22Rv1 (cell line): ENCODE data around the gene XIRP1.

Source experiments
- H3K27ac ChIP-seq: fragments of 450-650 bp; 2 replicates; pipeline ENCODE4 v1.5.1; 2017
- CTCF ChIP-seq: fragments of 450-650 bp; IDR thresholded peaks from 2 replicates; pipeline ENCODE4 v1.5.1; 2017; ENCODE audit warnings: mild to moderate bottlenecking
- ZFX ChIP-seq: fragments of 450-650 bp; IDR thresholded peaks from 2 replicates; pipeline ENCODE4 v1.6.1; 2017; ENCODE audit warnings: antibody characterized with exemption, borderline replicate concordance

The XIRP1 gene

GRCh38 chr3:39184968-39185285 lies 7.5 kb downstream of the XIRP1 start:
- TF ChIP-seq ZFX = no peak
- TF ChIP-seq CTCF = no peak
- H3K27ac ChIP-seq = no peak overlapping the region

GRCh38 chr3:39184081-39184967 lies 8.1 kb downstream of the XIRP1 start:
- TF ChIP-seq ZFX (no peak), CTCF (no peak)

GRCh38 chr3:39183211-39184080 lies 8.9 kb downstream of the XIRP1 start:
- H3K27ac ChIP-seq = no peak overlapping the region
- TF ChIP-seq ZFX (no peak), CTCF (no peak)

More at GRCh38 chr3:39184081-39184967, 8.1 kb downstream of the XIRP1 start:
- H3K27ac ChIP-seq = no peak overlapping the region

GRCh38 chr3:39181408-39182335 lies 10.7 kb downstream of the XIRP1 start:
- TF ChIP-seq ZFX (no peak), CTCF (no peak; the same call in 1 of the 2 replicates)
- peak overlapping the region; percentile 78 for H3K27ac ChIP-seq

- TF ChIP-seq ZFX = no peak
- no peak; the same call in 1 of the 2 replicates for TF ChIP-seq CTCF
- H3K27ac ChIP-seq = peak overlapping the region; percentile 78
Measured at GRCh38 chr3:39180546-39181346, 11.6 kb downstream of the XIRP1 start.

- peak overlapping the region; percentile 78 for H3K27ac ChIP-seq
Measured at GRCh38 chr3:39180183-39180545, 12.2 kb downstream of the XIRP1 start.

More at GRCh38 chr3:39180183-39180545, 12.2 kb downstream of the XIRP1 start:
- TF ChIP-seq ZFX (no peak), CTCF (no peak)
